IMR-90 (cell line): Measurements from ENCODE around the gene PCDH20. TPM values are rescaled to one million over a fixed set of nuclear protein-coding genes. Genes with fewer than 3 reads are reported as not detected.

ENCODE experiments used
- ATAC-seq: fragments of 200-7000 bp; cut with Tn5 transposase; 2 replicates; pipeline ENCODE4 v1.9.1; 2020; ENCODE audit warnings: low read depth, mild to moderate bottlenecking, moderate library complexity
- BruUV-seq: library from RNA; stranded (reverse); fragments of 400-500 nt; replicated peaks from 2 replicates; lab custom pipeline; 2021; lab: Mats Ljungman, UMichigan
- CTCF ChIA-PET: fragments of 300-600 bp; formaldehyde crosslinking; extraction: SDS; loops from one replicate; lab custom pipeline; 2021; ENCODE audit warnings: antibody characterized with exemption; lab: Yijun Ruan, JAX
- POLR2A ChIA-PET: fragments of 300-600 bp; sonication (Branson Sonifier 250); formaldehyde crosslinking; loops from one replicate; lab custom pipeline; 2022; ENCODE audit warnings: antibody characterized with exemption; ENCODE audit not compliant: unreplicated experiment; lab: Charles Lee
- DNase-seq: peaks from one replicate; pipeline ENCODE4 v3.0.0; 2013
- H2AFZ ChIP-seq: replicated peaks from 2 replicates; pipeline ENCODE3; 2013; ENCODE audit warnings: low read length, mild to moderate bottlenecking; ENCODE audit not compliant: poor library complexity
- H2AK5ac ChIP-seq: 2 replicates; pipeline ENCODE4 v1.6.1; 2013; ENCODE audit warnings: low read depth, low read length, inconsistent platforms
- H2AK9ac ChIP-seq: replicated peaks from 2 replicates; pipeline ENCODE3; 2013; ENCODE audit warnings: mild to moderate bottlenecking, low read depth, low read length, moderate library complexity; ENCODE audit not compliant: poor library complexity
- H2BK120ac ChIP-seq: 2 replicates; pipeline ENCODE4 v1.6.1; 2013; ENCODE audit warnings: low read depth, low read length, inconsistent platforms
- H2BK15ac ChIP-seq: 3 replicates; pipeline ENCODE4 v1.6.1; 2013; ENCODE audit warnings: low read depth, low read length, inconsistent platforms
- H2BK20ac ChIP-seq: 2 replicates; pipeline ENCODE4 v1.6.1; 2013; ENCODE audit warnings: low read depth, mild to moderate bottlenecking, inconsistent platforms, low read length, moderate library complexity
- H2BK5ac ChIP-seq: 2 replicates; pipeline ENCODE4 v1.6.1; 2013; ENCODE audit warnings: mild to moderate bottlenecking, low read depth, low read length, inconsistent platforms; ENCODE audit not compliant: poor library complexity, severe bottlenecking
- H3K14ac ChIP-seq: replicated peaks from 2 replicates; pipeline ENCODE4 v1.6.1; 2013; ENCODE audit warnings: low read depth, low read length, inconsistent platforms
- H3K18ac ChIP-seq: 2 replicates; pipeline ENCODE4 v1.6.1; 2013; ENCODE audit warnings: low read depth, low read length, control low read depth
- H3K23ac ChIP-seq: 2 replicates; pipeline ENCODE4 v1.6.1; 2013; ENCODE audit warnings: low read depth, low read length, inconsistent platforms
- H3K27ac ChIP-seq: 2 replicates; pipeline ENCODE4 v1.5.1; 2013; ENCODE audit warnings: mild to moderate bottlenecking, control low read depth, low read length; ENCODE audit not compliant: insufficient read depth
- H3K27me3 ChIP-seq: 2 replicates; pipeline ENCODE4 v1.6.1; 2013; ENCODE audit warnings: low read length; ENCODE audit not compliant: control insufficient read depth, insufficient read depth
- H3K36me3 ChIP-seq: 2 replicates; pipeline ENCODE4 v1.6.1; 2013; ENCODE audit warnings: low read length, mixed read lengths; ENCODE audit not compliant: control insufficient read depth, insufficient read depth
- H3K4ac ChIP-seq: 2 replicates; pipeline ENCODE4 v1.6.1; 2013; ENCODE audit warnings: low read depth, low read length, inconsistent platforms
- H3K4me1 ChIP-seq: 2 replicates; pipeline ENCODE4 v1.6.1; 2013; ENCODE audit warnings: low read length, mixed read lengths; ENCODE audit not compliant: control insufficient read depth, insufficient read depth
- H3K4me2 ChIP-seq: 2 replicates; pipeline ENCODE4 v1.6.1; 2013; ENCODE audit warnings: low read depth, mild to moderate bottlenecking, control low read depth, low read length, moderate library complexity
- H3K4me3 ChIP-seq: 2 replicates; pipeline ENCODE4 v1.5.1; 2013; ENCODE audit warnings: low read depth, mild to moderate bottlenecking, control low read depth, low read length, moderate library complexity; ENCODE audit not compliant: insufficient read depth
- H3K56ac ChIP-seq: 2 replicates; pipeline ENCODE4 v1.6.1; 2013; ENCODE audit warnings: low read length, inconsistent platforms; ENCODE audit not compliant: insufficient read depth; ENCODE audit errors: extremely low read depth
- H3K79me1 ChIP-seq, 2 experiments: 2 replicates each; pipeline ENCODE4 v1.6.1; 2013; ENCODE audit warnings: low read length in 2 of 2, inconsistent platforms in 1 of 2, low read depth in 1 of 2
- H3K9ac ChIP-seq: 2 replicates; pipeline ENCODE4 v1.6.1; 2013; ENCODE audit warnings: low read depth, low read length, control low read depth
- H3K9me1 ChIP-seq: 2 replicates; pipeline ENCODE4 v1.6.1; 2013; ENCODE audit warnings: low read length, inconsistent platforms; ENCODE audit not compliant: insufficient read depth
- H3K9me3 ChIP-seq: 2 replicates; pipeline ENCODE4 v1.6.1; 2013; ENCODE audit warnings: low read length; ENCODE audit not compliant: control insufficient read depth, insufficient read depth
- H4K20me1 ChIP-seq: 2 replicates; pipeline ENCODE4 v1.6.1; 2013; ENCODE audit warnings: low read length, inconsistent platforms; ENCODE audit not compliant: insufficient read depth
- H4K5ac ChIP-seq: 2 replicates; pipeline ENCODE4 v1.6.1; 2013; ENCODE audit warnings: mild to moderate bottlenecking, low read depth, low read length, control low read depth
- H4K8ac ChIP-seq, 2 experiments: 2 replicates each; pipeline ENCODE4 v1.6.1; 2013; ENCODE audit warnings: low read depth in 2 of 2, low read length in 2 of 2, control low read depth in 1 of 2, inconsistent platforms in 1 of 2
- H4K91ac ChIP-seq: 2 replicates; pipeline ENCODE4 v1.6.1; 2013; ENCODE audit warnings: low read depth, low read length, inconsistent platforms; ENCODE audit not compliant: insufficient read depth
- BHLHE40 ChIP-seq: fragments of 150-350 bp; IDR thresholded peaks from 2 replicates; pipeline ENCODE4 v1.6.1; 2016; ENCODE audit warnings: mild to moderate bottlenecking, low read depth, low read length
- CHD1 ChIP-seq: IDR thresholded peaks from 2 replicates; pipeline ENCODE4 v1.6.1; 2012; ENCODE audit warnings: low read depth, low read length, improper control_type of control experiment
- CTCF ChIP-seq: conservative IDR thresholded peaks from 2 replicates; pipeline ENCODE4 v1.5.1; 2012; ENCODE audit warnings: mild to moderate bottlenecking, low read depth, low read length, improper control_type of control experiment
- NFE2L2 ChIP-seq: fragments of 150-350 bp; IDR thresholded peaks from 2 replicates; pipeline ENCODE4 v1.6.1; 2016; ENCODE audit warnings: low read depth, mild to moderate bottlenecking, low read length
- RAD21 ChIP-seq: IDR thresholded peaks from 2 replicates; pipeline ENCODE4 v1.6.1; 2012; ENCODE audit warnings: low read length, improper control_type of control experiment
- RFX5 ChIP-seq: IDR thresholded peaks from 2 replicates; pipeline ENCODE4 v1.8.0; 2012; ENCODE audit warnings: low read depth, mild to moderate bottlenecking, low read length, moderate library complexity
- WGBS, 2 experiments: methylation state at CpG; one replicate each; pipeline versions ENCODE4 v1.1.5 to v1.1.7; 2013; ENCODE audit warnings: missing lambda C conversion rate in 2 of 2; ENCODE audit not compliant: insufficient read length in 1 of 2; ENCODE audit errors: extremely low coverage in 2 of 2; 5-methylcytosine and 5-hydroxymethylcytosine counted together
- dilution Hi-C: fragments of 300-500 bp; cut with HindIII; formaldehyde crosslinking; loops from one replicate; pipeline ENCODE4 v1.14.3; 2018; ENCODE audit warnings: low sequenced_read_pairs; ENCODE audit not compliant: unreplicated experiment
- in situ Hi-C: fragments of 300-500 bp; cut with MboI; formaldehyde crosslinking; loops from 3 replicates; pipeline ENCODE4 v1.14.3; 2019; ENCODE audit warnings: low sequenced_read_pairs, inconsistent platforms, mixed read lengths
- intact Hi-C: fragments of 100-400 bp; cut with micrococcal nuclease; formaldehyde crosslinking; loops from 2 replicates; pipeline ENCODE4 v1.10.0; 2022
- polyA plus RNA-seq, 3 experiments: library from polyadenylated mRNA; depleted of rRNA; stranded (reverse); fragments of >200 nt; gene quantifications; 2 replicates each; pipeline ENCODE4 v1.2.3, GENCODE V29; 2012; ENCODE audit warnings: low replicate concordance in 1 of 3
- total RNA-seq: library from RNA; depleted of rRNA; stranded (reverse); fragments of >200 nt; gene quantifications from 2 replicates; pipeline ENCODE4 v1.2.3, GENCODE V29; 2012

Gene PCDH20
- total and polyA plus RNA-seq, 2 of the 4 experiments (the other 2 are of a cell fraction), result not detected

- no peak for ATAC-seq
- no CpG with 5 or more reads among the region's 1 CpG for WGBS, 2 experiments
Measured at GRCh38 chr13:61408571-61408970, 7.1 kb downstream of the PCDH20 start.

More at GRCh38 chr13:61408571-61408970, 7.1 kb downstream of the PCDH20 start:
- Histone ChIP-seq H2BK5ac (no peak overlapping the region), H4K8ac (no peak overlapping the region), H4K5ac (no peak overlapping the region), H3K4me2 (no peak overlapping the region), H3K14ac (no peak overlapping the region), H2AK9ac (no peak overlapping the region), H3K4me1 (no peaks in the 10 kb centered on the region), H3K9ac (no peak overlapping the region), H2BK120ac (no peak overlapping the region), H3K23ac (no peak overlapping the region), H3K27me3 (peaks cover 2% of the 10 kb centered on the region; the same call in 1 of the 2 replicates), H3K4me3 (no peak overlapping the region), H4K20me1 (no peaks in the 10 kb centered on the region), H3K9me3 (no peaks in the 10 kb centered on the region), H2AFZ (no peak overlapping the region), H4K91ac (no peak overlapping the region), H2BK20ac (no peak overlapping the region), H3K36me3 (no peaks in the 10 kb centered on the region), H3K9me1 (no peaks in the 10 kb centered on the region), H3K56ac (no peak overlapping the region), H2BK15ac (no peak overlapping the region), H3K4ac (no peak overlapping the region), H3K27ac (no peak overlapping the region), H3K18ac (no peak overlapping the region), H3K79me1 (no peaks in the 10 kb centered on the region), H2AK5ac (no peak overlapping the region)
- dilution Hi-C loops, result no loop called here
- no peak for TF ChIP-seq BHLHE40
- no peak for TF ChIP-seq RFX5
- TF ChIP-seq CTCF, result no peak
- no peak for TF ChIP-seq NFE2L2
- no peak for TF ChIP-seq RAD21
- TF ChIP-seq CHD1, result no peak
- ChIA-PET CTCF (no interaction called here), POLR2A (no interaction called here)
- intact Hi-C loops, result no loop called here
- BruUV-seq, result no TSS peak
- DNase-seq, result no peak
- in situ Hi-C loops, result no loop called here
